Measurements from ENCODE around the gene SAP30L.
A peak's percentile ranks its signal among the peaks of the same experiment; 100 is the strongest.

SAP30L gene

GRCh38 chr5:154481584-154482381 lies 36.0 kb downstream of the SAP30L start:
- DNase-seq, result no peak

- DNase-seq, result no peak
Measured at GRCh38 chr5:154482528-154483449, 37.0 kb downstream of the SAP30L start.

- no peak for DNase-seq
Measured at GRCh38 chr5:154483654-154484392, 38.0 kb downstream of the SAP30L start.

- DNase-seq, result no peak
Measured at GRCh38 chr5:154484393-154485095, 38.7 kb downstream of the SAP30L start.

- peak; percentile 26 for DNase-seq
Measured at GRCh38 chr5:154485096-154485491, 39.3 kb downstream of the SAP30L start.

GRCh38 chr5:154485850-154486426 lies 40.1 kb downstream of the SAP30L start:
- no peak for DNase-seq

- DNase-seq, result peak; percentile 16
Measured at GRCh38 chr5:154486427-154486866, 40.6 kb downstream of the SAP30L start.

GRCh38 chr5:154487541-154487940 lies 41.7 kb downstream of the SAP30L start:
- DNase-seq, result no peak

GRCh38 chr5:154491941-154492340 lies 46.1 kb downstream of the SAP30L start:
- DNase-seq, result no peak

- no peak for DNase-seq
Measured at GRCh38 chr5:154493274-154493673, 47.5 kb downstream of the SAP30L start.

- no peak for DNase-seq
Measured at GRCh38 chr5:154494036-154494435, 48.2 kb downstream of the SAP30L start.

- DNase-seq, result no peak
Measured at GRCh38 chr5:154498591-154498990, 52.8 kb downstream of the SAP30L start.

- DNase-seq, result no peak
Measured at GRCh38 chr5:154498994-154499393, 53.2 kb downstream of the SAP30L start.

- no peak for DNase-seq
Measured at GRCh38 chr5:154501566-154501965, 55.8 kb downstream of the SAP30L start.

- DNase-seq, result no peak
Measured at GRCh38 chr5:154502180-154502579, 56.4 kb downstream of the SAP30L start.

GRCh38 chr5:154503698-154504039 lies 57.9 kb downstream of the SAP30L start:
- no peak for DNase-seq

GRCh38 chr5:154505567-154505966 lies 59.8 kb downstream of the SAP30L start:
- DNase-seq, result no peak

- DNase-seq, result no peak
Measured at GRCh38 chr5:154506049-154506715, 60.4 kb downstream of the SAP30L start.

- DNase-seq, result no peak
Measured at GRCh38 chr5:154506716-154507080, 60.9 kb downstream of the SAP30L start.

- DNase-seq, result no peak
Measured at GRCh38 chr5:154508114-154508513, 62.3 kb downstream of the SAP30L start.

- DNase-seq, result no peak
Measured at GRCh38 chr5:154509784-154510555, 64.2 kb downstream of the SAP30L start.
